Epithelial cell of proximal tubule (primary cell): ENCODE data around the gene TNFRSF12A. TPM values are rescaled to one million over a fixed set of nuclear protein-coding genes. Genes with fewer than 3 reads are reported as not detected.

Source experiments
- DNase-seq: peaks from one replicate; pipeline ENCODE4 v3.0.0-alpha.2; 2011; ENCODE audit warnings: low read depth
- H3K4me3 ChIP-seq: 2 replicates; pipeline ENCODE4 v1.5.1; 2011; ENCODE audit warnings: low read depth, mild to moderate bottlenecking, low read length
- total RNA-seq: library from RNA; depleted of rRNA; stranded (reverse); fragments of >200 nt; gene quantifications from 2 replicates; pipeline ENCODE4 v1.2.3, GENCODE V29; 2015
- TF ChIP-seq, protein P1 (sequence below): conservative IDR thresholded peaks from 2 replicates; pipeline ENCODE4 v1.5.1; 2012; ENCODE audit warnings: low read depth, mild to moderate bottlenecking, low read length

TNFRSF12A gene
- total RNA-seq, 1 donor from 2014 or later, result 451 TPM

DNA sequence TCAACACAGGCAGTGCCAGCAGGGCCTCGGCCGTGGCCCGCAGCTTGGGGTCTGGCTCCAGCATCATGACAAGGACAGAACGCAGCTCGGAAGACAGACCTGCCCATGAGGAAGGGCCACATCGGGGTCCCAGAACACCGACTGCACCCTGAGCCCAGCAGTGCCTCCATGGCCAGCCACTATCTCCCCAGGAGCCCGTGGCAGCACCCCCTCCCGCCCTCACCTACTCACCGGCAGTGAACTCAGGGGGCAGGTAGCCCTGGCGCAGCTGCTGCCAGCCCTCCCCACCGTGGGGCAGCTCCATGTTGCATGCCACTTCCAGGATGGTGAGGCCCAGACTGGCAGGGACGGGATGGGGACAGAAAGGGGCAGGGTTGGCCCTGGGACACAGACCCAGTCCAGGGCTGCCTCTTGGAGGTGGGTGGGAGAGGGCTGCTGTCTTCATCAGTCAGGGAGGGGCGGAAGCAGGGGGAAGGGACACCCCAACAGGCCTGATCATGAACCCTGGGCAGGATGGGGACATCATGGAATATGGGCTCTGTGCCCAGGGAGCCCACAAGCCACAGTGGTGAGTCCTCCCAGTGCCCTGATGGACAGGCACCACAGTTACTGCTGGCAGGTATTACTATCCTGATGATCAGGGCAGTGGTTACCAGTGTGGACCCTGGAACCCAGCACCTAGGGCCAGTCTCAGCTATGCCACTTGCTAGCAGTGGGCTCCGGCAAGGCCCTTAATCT is 45.7 kb upstream of the TNFRSF12A start:
- TF ChIP-seq, protein P1, sequence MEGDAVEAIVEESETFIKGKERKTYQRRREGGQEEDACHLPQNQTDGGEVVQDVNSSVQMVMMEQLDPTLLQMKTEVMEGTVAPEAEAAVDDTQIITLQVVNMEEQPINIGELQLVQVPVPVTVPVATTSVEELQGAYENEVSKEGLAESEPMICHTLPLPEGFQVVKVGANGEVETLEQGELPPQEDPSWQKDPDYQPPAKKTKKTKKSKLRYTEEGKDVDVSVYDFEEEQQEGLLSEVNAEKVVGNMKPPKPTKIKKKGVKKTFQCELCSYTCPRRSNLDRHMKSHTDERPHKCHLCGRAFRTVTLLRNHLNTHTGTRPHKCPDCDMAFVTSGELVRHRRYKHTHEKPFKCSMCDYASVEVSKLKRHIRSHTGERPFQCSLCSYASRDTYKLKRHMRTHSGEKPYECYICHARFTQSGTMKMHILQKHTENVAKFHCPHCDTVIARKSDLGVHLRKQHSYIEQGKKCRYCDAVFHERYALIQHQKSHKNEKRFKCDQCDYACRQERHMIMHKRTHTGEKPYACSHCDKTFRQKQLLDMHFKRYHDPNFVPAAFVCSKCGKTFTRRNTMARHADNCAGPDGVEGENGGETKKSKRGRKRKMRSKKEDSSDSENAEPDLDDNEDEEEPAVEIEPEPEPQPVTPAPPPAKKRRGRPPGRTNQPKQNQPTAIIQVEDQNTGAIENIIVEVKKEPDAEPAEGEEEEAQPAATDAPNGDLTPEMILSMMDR, result no peak
- no peak overlapping the region for H3K4me3 ChIP-seq
- DNase-seq, result no peak

DNA sequence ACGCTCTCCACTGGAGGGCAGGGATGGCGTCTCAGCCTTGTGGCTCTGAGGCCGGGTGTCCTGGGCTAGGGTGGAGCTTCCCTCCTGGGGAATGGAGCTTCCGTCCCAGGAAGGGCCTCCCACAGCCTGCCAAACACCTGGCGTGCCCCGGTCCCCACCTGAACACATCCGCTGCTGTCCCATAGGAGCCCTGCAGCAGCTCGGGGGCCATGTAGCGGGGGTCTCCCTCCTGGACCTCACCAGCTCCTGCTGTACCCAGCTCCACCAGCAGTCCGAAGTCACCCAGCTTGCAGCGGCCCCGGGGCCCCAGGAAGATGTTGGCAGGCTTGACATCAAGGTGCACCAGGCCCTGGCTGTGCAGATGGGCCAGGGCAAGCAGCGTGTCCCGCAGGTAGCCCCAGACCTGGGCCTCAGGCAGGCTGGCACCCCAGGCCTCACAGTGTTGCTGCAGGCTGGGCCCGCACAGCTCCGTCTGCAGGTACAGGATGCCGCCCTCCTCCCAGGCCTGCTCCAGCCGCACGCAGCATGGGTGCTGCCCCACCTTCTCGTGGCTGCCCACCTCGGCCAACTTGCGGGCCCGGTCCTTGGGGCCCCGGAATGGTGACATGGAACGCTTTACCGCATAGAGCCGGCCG is 44.9 kb upstream of the TNFRSF12A start:
- H3K4me3 ChIP-seq, result no peak overlapping the region
- TF ChIP-seq, protein P1, result no peak
- no peak for DNase-seq

DNA sequence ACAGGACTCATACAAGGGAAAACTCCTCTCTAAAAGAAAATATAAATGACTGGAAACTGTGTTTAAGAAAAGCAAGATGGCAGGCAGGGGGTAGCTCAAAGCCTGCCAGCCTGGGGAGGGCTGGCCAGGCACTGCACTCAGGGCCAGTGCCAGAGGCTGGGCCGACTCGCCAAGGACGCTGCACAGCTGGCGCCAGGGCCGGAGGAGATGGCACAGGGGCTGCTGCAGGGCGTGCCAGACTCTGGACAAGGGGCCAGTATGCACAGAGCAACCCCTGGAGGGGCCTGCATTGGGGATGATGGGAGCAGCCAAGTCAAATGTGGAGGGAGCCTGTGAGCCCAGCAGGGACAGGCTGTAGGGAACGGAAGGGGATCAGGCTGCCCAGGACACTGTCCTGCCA is 44.0 kb upstream of the TNFRSF12A start:
- no peak for DNase-seq
- no peak overlapping the region for H3K4me3 ChIP-seq
- TF ChIP-seq, protein P1, result no peak

DNA sequence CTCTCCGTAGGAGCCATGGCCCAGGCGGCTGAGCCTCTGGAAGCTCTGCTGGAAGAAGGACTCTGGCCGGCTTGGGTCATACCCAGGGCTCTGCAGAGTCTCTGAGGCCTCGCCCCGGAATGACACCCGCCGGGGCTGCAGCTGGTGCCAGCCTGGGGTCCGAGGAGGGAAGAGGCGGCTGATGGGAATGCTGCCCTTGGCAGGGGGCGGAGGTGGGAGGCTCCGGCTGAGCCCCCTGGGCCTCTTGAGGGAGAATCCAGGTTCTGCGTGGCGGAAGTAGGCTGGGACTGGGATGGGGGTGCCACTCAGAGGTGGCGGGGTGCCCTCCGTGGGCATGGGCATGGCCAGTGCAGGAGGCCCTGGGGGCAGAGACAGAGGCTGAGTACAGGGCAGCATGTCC is 43.5 kb upstream of the TNFRSF12A start:
- TF ChIP-seq, protein P1, result no peak
- no peak for DNase-seq
- H3K4me3 ChIP-seq, result no peak overlapping the region

DNA sequence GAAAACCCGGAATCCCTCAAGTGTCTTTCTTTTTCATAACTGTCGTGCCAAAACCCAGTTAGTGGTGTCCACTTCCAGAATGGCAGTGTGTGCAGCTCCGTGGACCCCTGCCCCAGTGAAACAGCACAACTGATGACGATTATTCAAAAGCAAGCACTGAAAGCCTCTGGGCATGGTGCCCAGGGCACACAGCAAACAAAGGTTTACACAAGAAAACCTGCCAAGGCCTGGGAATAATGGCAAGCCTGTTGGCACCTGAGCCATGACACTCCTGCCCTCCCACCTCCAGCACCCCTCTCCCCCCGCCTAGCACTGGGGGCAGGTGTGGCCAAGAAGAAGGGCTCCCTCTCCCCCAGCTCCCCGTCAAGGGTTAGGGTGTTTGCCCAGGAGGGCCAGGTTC is 42.7 kb upstream of the TNFRSF12A start:
- TF ChIP-seq, protein P1, result no peak
- DNase-seq, result no peak
- no peak overlapping the region for H3K4me3 ChIP-seq

DNA sequence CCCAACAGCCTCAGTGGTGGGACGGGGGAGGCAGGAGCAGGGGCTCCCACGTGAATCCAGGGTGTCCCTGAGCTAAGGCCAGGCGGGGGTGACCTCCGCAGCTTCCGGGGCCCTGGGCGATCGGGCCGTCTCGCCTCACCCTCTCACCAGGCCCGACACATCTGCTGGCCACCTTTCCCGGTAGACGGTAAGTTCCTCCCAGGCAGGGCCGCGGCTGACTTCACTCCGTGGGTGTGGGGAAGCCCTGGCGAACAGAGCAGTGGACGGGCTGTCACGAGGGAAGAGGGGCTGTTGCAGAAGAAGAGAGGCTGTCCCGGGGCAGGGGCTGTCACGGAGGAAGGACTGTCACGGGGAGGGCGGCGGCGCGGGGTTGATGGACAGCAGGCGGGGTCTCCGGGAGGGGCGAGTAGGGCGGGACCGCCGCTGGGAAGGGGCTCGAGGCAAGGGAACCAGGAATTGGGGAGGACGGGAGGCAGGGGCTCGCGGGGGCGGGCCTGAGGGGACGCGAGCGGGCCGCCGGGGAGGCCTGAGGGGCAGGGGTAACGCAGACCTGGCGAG is 40.4 kb upstream of the TNFRSF12A start:
- H3K4me3 ChIP-seq, result peak overlapping the region; percentile 90
- no peak for DNase-seq
- TF ChIP-seq, protein P1, result no peak
